ENCODE measurements around the gene CHIA. TPM values are rescaled to one million over a fixed set of nuclear protein-coding genes. Genes with fewer than 3 reads are reported as not detected.

The CHIA gene
- total RNA-seq, 1 experiment from 2014 or later = not detected

DNA sequence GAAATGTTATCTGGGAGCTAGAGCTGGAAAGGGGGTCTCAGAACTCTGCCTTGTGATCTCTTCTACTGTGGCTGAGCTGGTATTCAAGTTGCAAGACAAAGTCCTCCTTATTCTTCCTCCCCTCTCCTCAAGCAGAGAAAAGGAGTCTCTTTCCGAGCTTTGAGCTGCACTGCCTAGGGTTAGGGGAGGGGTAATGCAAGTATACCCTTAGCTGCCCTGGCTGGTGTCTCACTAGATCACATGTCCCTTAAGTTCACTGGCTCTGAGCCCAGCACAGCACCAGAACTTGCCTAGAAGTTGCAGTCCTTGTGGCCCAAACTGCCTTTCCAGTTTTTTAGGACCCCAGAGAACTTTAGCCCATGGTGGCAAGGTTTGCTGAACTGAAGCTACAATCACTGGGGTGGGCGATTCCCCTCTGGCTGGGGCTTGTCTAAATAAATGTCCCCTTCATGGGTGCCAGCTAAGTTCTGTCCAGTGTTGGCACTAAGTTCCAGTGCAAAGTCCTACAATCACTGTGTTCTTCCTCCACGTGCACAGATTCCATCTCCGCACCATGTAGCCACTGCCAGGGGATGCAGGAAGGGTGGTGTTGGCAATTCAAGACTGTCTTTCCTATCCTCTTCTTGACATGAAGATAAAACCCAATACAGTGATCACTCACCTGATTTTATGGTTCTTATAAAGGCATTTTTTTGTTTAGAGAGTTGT, 22.7 kb upstream of the CHIA start (continued):
- TF ChIP-seq TCF7L2 (IDR thresholded peaks at IDR 0.05; ENCODE audit: borderline replicate concordance, extremely low read depth, insufficient read depth, insufficient read length) = no peak
- no peak for TF ChIP-seq ELF1 (IDR thresholded peaks at IDR 0.05; ENCODE audit: borderline replicate concordance, low read depth)
- TF ChIP-seq, protein P1, sequence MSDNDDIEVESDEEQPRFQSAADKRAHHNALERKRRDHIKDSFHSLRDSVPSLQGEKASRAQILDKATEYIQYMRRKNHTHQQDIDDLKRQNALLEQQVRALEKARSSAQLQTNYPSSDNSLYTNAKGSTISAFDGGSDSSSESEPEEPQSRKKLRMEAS (IDR thresholded peaks at IDR 0.05) = no peak
- TF ChIP-seq CBX3 (IDR thresholded peaks at IDR 0.05; ENCODE audit: low read depth) = no peak

- ChIA-PET RAD21 (ENCODE audit: low non-redundant PET in 1 of 2, low total read pairs in 2 of 2, uncharacterized antibody in 2 of 2, unreplicated experiment in 2 of 2) (no interaction called here), POLR2A (no interaction called here), CTCF (no interaction called here)
- H4K20me1 ChIP-seq (ENCODE audit: insufficient read depth) = no peaks in the 10 kb centered on the region
- no TSS peak for BruUV-seq (replicated peaks)
- no peaks in the 10 kb centered on the region for H3K4me1 ChIP-seq (ENCODE audit: control insufficient read depth in 1 of 2, insufficient read depth in 2 of 2, low read length in 2 of 2)
- H3K9me2 ChIP-seq (ENCODE audit: insufficient read depth) = no peaks in the 10 kb centered on the region
- no peak overlapping the region for H3K27ac ChIP-seq (ENCODE audit: low read depth, low read length)
- peaks cover 15% of the 10 kb centered on the region for H3K27me3 ChIP-seq (ENCODE audit: insufficient read depth, low read length)
- intact Hi-C loops (cut with micrococcal nuclease) = no loop called here
- DNase-seq (ENCODE audit: low read depth, low spot score) (no peak), ATAC-seq (no peak)
- no peak overlapping the region for H2AFZ ChIP-seq (ENCODE audit: low read depth, low read length, poor library complexity, severe bottlenecking)
- H3K9me3 ChIP-seq (ENCODE audit: control insufficient read depth in 1 of 2, insufficient read depth in 1 of 2, low read depth in 1 of 2, low read length in 2 of 2) = no peaks in the 10 kb centered on the region
- no peak for TF ChIP-seq ELF1 (IDR thresholded peaks at IDR 0.05; ENCODE audit: borderline replicate concordance, low read depth)
- no peak for TF ChIP-seq CTCF (IDR thresholded peaks at IDR 0.05 in 2 of 3, conservative IDR thresholded peaks at IDR 0.05 in 1 of 3; ENCODE audit: borderline replicate concordance in 1 of 3, insufficient read depth in 1 of 3, low read depth in 2 of 3, low read length in 2 of 3)
- no peak for TF ChIP-seq EZH2phosphoT487 (IDR thresholded peaks at IDR 0.05; ENCODE audit: borderline replicate concordance)
- no peak for TF ChIP-seq EGR1 (IDR thresholded peaks at IDR 0.05; ENCODE audit: low read depth)
- no peak for TF ChIP-seq SRF (IDR thresholded peaks at IDR 0.05; ENCODE audit: low read depth)
- no peak for TF ChIP-seq RAD21 (IDR thresholded peaks at IDR 0.05; ENCODE audit: low read depth)
- TF ChIP-seq, protein P1 (IDR thresholded peaks at IDR 0.05) = no peak
- no peak for TF ChIP-seq JUND (IDR thresholded peaks at IDR 0.05)
- no peak for TF ChIP-seq YY1 (IDR thresholded peaks at IDR 0.05; ENCODE audit: extremely low read depth, insufficient replicate concordance, low read depth, low read length)
- no peak for TF ChIP-seq ATF3 (IDR thresholded peaks at IDR 0.05)
- TF ChIP-seq POLR2A (IDR thresholded peaks at IDR 0.05; ENCODE audit: borderline replicate concordance, extremely low read depth, insufficient read depth, insufficient read length) = no peak
- TF ChIP-seq TCF7L2 (IDR thresholded peaks at IDR 0.05; ENCODE audit: borderline replicate concordance, extremely low read depth, insufficient read depth, insufficient read length) = no peak
- TF ChIP-seq EZH2 (IDR thresholded peaks at IDR 0.05) = no peak
- no peak for TF ChIP-seq SIN3A (IDR thresholded peaks at IDR 0.05; ENCODE audit: low read depth)
- TF ChIP-seq ZBTB33 (IDR thresholded peaks at IDR 0.05; ENCODE audit: extremely low read depth, insufficient replicate concordance, low read length) = no peak
- no peak for TF ChIP-seq CEBPB (IDR thresholded peaks at IDR 0.05; ENCODE audit: low read depth)
- no peaks in the 10 kb centered on the region for H3K79me2 ChIP-seq (ENCODE audit: insufficient read depth, low read length)
- H3K4me3 ChIP-seq (replicated peaks in 1 of 2; ENCODE audit: low read depth in 1 of 2, low read length in 2 of 2) = no peak overlapping the region
- H3K36me3 ChIP-seq (ENCODE audit: control insufficient read depth in 1 of 2, insufficient read depth in 2 of 2, low read length in 2 of 2) = no peaks in the 10 kb centered on the region
- H3K9ac ChIP-seq (ENCODE audit: low read length) = no peak overlapping the region
- H3K4me2 ChIP-seq (ENCODE audit: low read length) = no peak overlapping the region
These were observed 20.7 kb upstream of the CHIA start for GRCh38 chr1:111269825-111270406.

Data from HCT116 (cell line).